CD4-positive, CD25-positive, alpha-beta regulatory T cell (primary cell): Measurements from ENCODE around the gene ERLEC1. TPM values are rescaled to one million over a fixed set of nuclear protein-coding genes. Genes with fewer than 3 reads are reported as not detected.
"Not testable (repeated sequence)": the region's sequence is repeated elsewhere in the genome, so short reads cannot be mapped to it uniquely, and the experiment has no call there.

ENCODE experiments used
- ATAC-seq, 2 donors: fragments of 150-1000 bp; cut with Tn5 transposase; one replicate each; pipeline ENCODE4 v1.10.0; 2021; ENCODE audit warnings: low read depth in 2 of 2, moderate number of reproducible peaks in 2 of 2, moderate library complexity in 1 of 2
- DNase-seq, 3 donors: peaks; one replicate each; pipeline versions ENCODE4 v3.0.0 to v3.0.0-alpha.2; 2012 to 2022; ENCODE audit warnings: mixed read lengths in 1 of 3
- H3K27ac ChIP-seq: one replicate; pipeline ENCODE4 v1.7.0; 2013; ENCODE audit warnings: mild to moderate bottlenecking, low read length; ENCODE audit not compliant: insufficient read depth, poor library complexity, severe bottlenecking
- H3K27me3 ChIP-seq: one replicate; pipeline ENCODE4 v1.7.0; 2013; ENCODE audit warnings: low read length; ENCODE audit not compliant: control insufficient read depth, insufficient read depth
- H3K36me3 ChIP-seq: one replicate; pipeline ENCODE4 v1.7.0; 2013; ENCODE audit warnings: mild to moderate bottlenecking, low read length, moderate library complexity; ENCODE audit not compliant: control insufficient read depth, insufficient read depth
- H3K4me1 ChIP-seq: 2 replicates; pipeline ENCODE4 v1.7.0; 2013; ENCODE audit warnings: mild to moderate bottlenecking, low read length; ENCODE audit not compliant: insufficient read depth, control insufficient read depth, poor library complexity, severe bottlenecking
- H3K4me3 ChIP-seq: one replicate; pipeline ENCODE4 v1.7.0; 2013; ENCODE audit warnings: low read depth, mild to moderate bottlenecking, low read length, moderate library complexity
- H3K9me3 ChIP-seq, 2 experiments: 1 replicate in 1 of 2; 2 replicates in 1 of 2; pipeline ENCODE4 v1.7.0; 2013; ENCODE audit warnings: low read length in 2 of 2, mild to moderate bottlenecking in 1 of 2, moderate library complexity in 1 of 2; ENCODE audit not compliant: control insufficient read depth in 2 of 2
- H3K27ac Mint-ChIP-seq, 3 donors: one replicate each; pipeline ENCODE4 v1.8.0; 2020 to 2022; ENCODE audit warnings: mild to moderate bottlenecking in 3 of 3, mixed read lengths in 3 of 3, moderate library complexity in 2 of 3
- H3K27me3 Mint-ChIP-seq: one replicate; pipeline ENCODE4 v1.8.0; 2022; ENCODE audit warnings: mild to moderate bottlenecking, mixed read lengths
- H3K36me3 Mint-ChIP-seq: one replicate; pipeline ENCODE4 v1.8.0; 2020; ENCODE audit warnings: mixed read lengths
- H3K4me1 Mint-ChIP-seq, 4 donors: one replicate each; pipeline ENCODE4 v1.8.0; 2020 to 2022; ENCODE audit warnings: mixed read lengths in 4 of 4, mild to moderate bottlenecking in 1 of 4
- H3K4me3 Mint-ChIP-seq, 4 donors: one replicate each; pipeline ENCODE4 v1.8.0; 2020 to 2022; ENCODE audit warnings: mild to moderate bottlenecking in 4 of 4, mixed read lengths in 4 of 4, moderate library complexity in 3 of 4
- H3K9me3 Mint-ChIP-seq, 7 donors: one replicate each; pipeline ENCODE4 v1.8.0; 2020 to 2022; ENCODE audit warnings: mixed read lengths in 7 of 7, mild to moderate bottlenecking in 3 of 7, moderate library complexity in 2 of 7
- polyA plus RNA-seq, 4 donors: library from polyadenylated mRNA; unstranded; fragments of 300-500 nt; fragmentation: Illumina TruSeq; gene quantifications; one replicate each; pipeline ENCODE4 v1.2.3, GENCODE V29; 2021
- total RNA-seq: library from RNA; stranded (reverse); gene quantifications from one replicate; pipeline ENCODE4 v1.2.3, GENCODE V29; 2022

ERLEC1 gene
- total and polyA plus RNA-seq, 5 donors from 2014 or later: 18.0 to 27.3 (median 25.2) TPM

- Histone ChIP-seq H3K4me1 (no peaks in the 10 kb centered on the region), H3K36me3 (peaks cover 36% of the 10 kb centered on the region), H3K9me3 (no peaks in the 10 kb centered on the region), H3K4me3 (no peak overlapping the region), H3K27ac (no peak overlapping the region), H3K27me3 (no peaks in the 10 kb centered on the region)
- no peaks in the 10 kb centered on the region for H3K27me3 Mint-ChIP-seq
- peaks cover 19 to 37% (median 24%) of the 10 kb centered on the region in 4 donors for H3K4me1 Mint-ChIP-seq
- ATAC-seq (no peak), DNase-seq (no peak)
- peaks cover 44% of the 10 kb centered on the region for H3K36me3 Mint-ChIP-seq
- no peaks in the 10 kb centered on the region for H3K9me3 Mint-ChIP-seq
- no peak overlapping the region for H3K4me3 Mint-ChIP-seq
- no peak overlapping the region for H3K27ac Mint-ChIP-seq
Measured at GRCh38 chr2:53752385-53752784, 34.5 kb upstream of the ERLEC1 start.

GRCh38 chr2:53753041-53753440 is 33.8 kb upstream of the ERLEC1 start:
- Mint-ChIP-seq H3K4me3 (no peak overlapping the region), H3K27me3 (no peaks in the 10 kb centered on the region), H3K36me3 (peaks cover 44% of the 10 kb centered on the region), H3K4me1 (peaks cover 17 to 32% (median 24%) of the 10 kb centered on the region in 4 donors), H3K9me3 (no peaks in the 10 kb centered on the region), H3K27ac (no peak overlapping the region)
- DNase-seq: peak in 1 of 3 donors; percentile 3
- no peak overlapping the region for H3K27ac ChIP-seq
- peaks cover 30% of the 10 kb centered on the region for H3K36me3 ChIP-seq
- H3K27me3 ChIP-seq: no peaks in the 10 kb centered on the region
- H3K4me3 ChIP-seq: no peak overlapping the region
- no peak for ATAC-seq
- H3K4me1 ChIP-seq: no peaks in the 10 kb centered on the region
- no peaks in the 10 kb centered on the region for H3K9me3 ChIP-seq

- DNase-seq (no peak), ATAC-seq (no peak)
- H3K27me3 Mint-ChIP-seq: no peaks in the 10 kb centered on the region
- H3K27ac Mint-ChIP-seq: no peak overlapping the region
- Histone ChIP-seq H3K4me1 (no peaks in the 10 kb centered on the region), H3K4me3 (no peak overlapping the region), H3K36me3 (peaks cover 23% of the 10 kb centered on the region), H3K27me3 (no peaks in the 10 kb centered on the region), H3K9me3 (no peaks in the 10 kb centered on the region), H3K27ac (no peak overlapping the region)
- no peak overlapping the region for H3K4me3 Mint-ChIP-seq
- H3K36me3 Mint-ChIP-seq: peaks cover 40% of the 10 kb centered on the region
- peaks cover 19 to 31% (median 21%) of the 10 kb centered on the region in 4 donors for H3K4me1 Mint-ChIP-seq
- no peaks in the 10 kb centered on the region for H3K9me3 Mint-ChIP-seq
Measured at GRCh38 chr2:53755121-53755520, 31.7 kb upstream of the ERLEC1 start.

GRCh38 chr2:53756644-53757043 is 30.2 kb upstream of the ERLEC1 start:
- Mint-ChIP-seq H3K9me3 (no peaks in the 10 kb centered on the region), H3K27ac (no peak overlapping the region), H3K36me3 (peaks cover 41% of the 10 kb centered on the region), H3K27me3 (no peaks in the 10 kb centered on the region), H3K4me1 (peaks cover 12 to 28% (median 17%) of the 10 kb centered on the region in 4 donors), H3K4me3 (no peak overlapping the region)
- H3K27me3 ChIP-seq: no peaks in the 10 kb centered on the region
- H3K27ac ChIP-seq: no peak overlapping the region
- H3K9me3 ChIP-seq: no peaks in the 10 kb centered on the region
- no peaks in the 10 kb centered on the region for H3K4me1 ChIP-seq
- peaks cover 25% of the 10 kb centered on the region for H3K36me3 ChIP-seq
- DNase-seq (no peak), ATAC-seq (no peak)
- H3K4me3 ChIP-seq: no peak overlapping the region

GRCh38 chr2:53757206-53757605 is 29.6 kb upstream of the ERLEC1 start:
- not testable (repeated sequence) for H3K4me3 ChIP-seq, H3K4me1 ChIP-seq, H3K27me3 ChIP-seq, H3K27ac Mint-ChIP-seq, H3K9me3 Mint-ChIP-seq, H3K27me3 Mint-ChIP-seq, DNase-seq, H3K4me3 Mint-ChIP-seq, H3K9me3 ChIP-seq, H3K27ac ChIP-seq, ATAC-seq
- Mint-ChIP-seq H3K36me3 (peaks cover 41% of the 10 kb centered on the region), H3K4me1 (peaks cover 7 to 23% (median 13%) of the 10 kb centered on the region in 4 donors)
- peaks cover 29% of the 10 kb centered on the region for H3K36me3 ChIP-seq

GRCh38 chr2:53765767-53766166 is 21.1 kb upstream of the ERLEC1 start:
- ATAC-seq (no peak), DNase-seq (no peak)
- peaks cover 26% of the 10 kb centered on the region for H3K36me3 ChIP-seq
- H3K4me3 ChIP-seq: no peak overlapping the region
- Mint-ChIP-seq H3K36me3 (peaks cover 19% of the 10 kb centered on the region), H3K9me3 (no peaks in the 10 kb centered on the region), H3K4me1 (peaks cover 19 to 43% (median 31%) of the 10 kb centered on the region in 4 donors), H3K4me3 (peak overlapping the region in 2 of 4 donors; percentile 14 to 39), H3K27me3 (no peaks in the 10 kb centered on the region), H3K27ac (peak overlapping the region in 1 of 3 donors; percentile 47)
- H3K27me3 ChIP-seq: no peaks in the 10 kb centered on the region
- H3K4me1 ChIP-seq: peaks cover 11% of the 10 kb centered on the region
- H3K27ac ChIP-seq: no peak overlapping the region
- no peaks in the 10 kb centered on the region for H3K9me3 ChIP-seq

GRCh38 chr2:53767405-53768241 is 19.2 kb upstream of the ERLEC1 start, which contains the start of gene CHAC2:
Gene CHAC2, plus strand, starts transcription at chr2:53767804. Its CDS starts 83 bp downstream, at chr2:53767887.
- H3K4me3 Mint-ChIP-seq: peak within 1 kb of the TSS; percentile 87 to 98 (median 92)
- no peaks in the 10 kb centered on the region for H3K9me3 Mint-ChIP-seq
- no peaks in the 10 kb centered on the region for H3K27me3 Mint-ChIP-seq
- H3K36me3 Mint-ChIP-seq: peaks cover 19% of the 10 kb centered on the region
- ATAC-seq (peak; percentile 88 to 89), DNase-seq (peak; percentile 74 to 91 (median 84))
- H3K36me3 ChIP-seq: peaks cover 15% of the 10 kb centered on the region
- H3K4me3 ChIP-seq: peak within 1 kb of the TSS; percentile 99
- no peaks in the 10 kb centered on the region for H3K27me3 ChIP-seq
- H3K27ac ChIP-seq: peak within 1 kb of the TSS; percentile 89
- peaks cover 11% of the 10 kb centered on the region for H3K4me1 ChIP-seq
- peaks cover 20 to 46% (median 37%) of the 10 kb centered on the region in 4 donors for H3K4me1 Mint-ChIP-seq
- H3K27ac Mint-ChIP-seq: peak within 1 kb of the TSS; percentile 93 to 97 (median 96)
- no peaks in the 10 kb centered on the region for H3K9me3 ChIP-seq

GRCh38 chr2:53768242-53768542 is 18.7 kb upstream of the ERLEC1 start:
- Mint-ChIP-seq H3K27me3 (no peaks in the 10 kb centered on the region), H3K36me3 (peaks cover 14% of the 10 kb centered on the region), H3K4me3 (peak overlapping the region; percentile 87 to 98 (median 92)), H3K9me3 (no peaks in the 10 kb centered on the region), H3K27ac (peak overlapping the region; percentile 93 to 97 (median 96)), H3K4me1 (peaks cover 20 to 46% (median 38%) of the 10 kb centered on the region in 4 donors)
- H3K27ac ChIP-seq: peak overlapping the region; percentile 89
- H3K4me1 ChIP-seq: peaks cover 11% of the 10 kb centered on the region
- H3K36me3 ChIP-seq: peaks cover 10% of the 10 kb centered on the region
- H3K4me3 ChIP-seq: peak overlapping the region; percentile 99
- DNase-seq (no peak), ATAC-seq (no peak)
- H3K27me3 ChIP-seq: no peaks in the 10 kb centered on the region
- H3K9me3 ChIP-seq: no peaks in the 10 kb centered on the region
